ENCODE measurements around the gene PDE4A.

DNA sequence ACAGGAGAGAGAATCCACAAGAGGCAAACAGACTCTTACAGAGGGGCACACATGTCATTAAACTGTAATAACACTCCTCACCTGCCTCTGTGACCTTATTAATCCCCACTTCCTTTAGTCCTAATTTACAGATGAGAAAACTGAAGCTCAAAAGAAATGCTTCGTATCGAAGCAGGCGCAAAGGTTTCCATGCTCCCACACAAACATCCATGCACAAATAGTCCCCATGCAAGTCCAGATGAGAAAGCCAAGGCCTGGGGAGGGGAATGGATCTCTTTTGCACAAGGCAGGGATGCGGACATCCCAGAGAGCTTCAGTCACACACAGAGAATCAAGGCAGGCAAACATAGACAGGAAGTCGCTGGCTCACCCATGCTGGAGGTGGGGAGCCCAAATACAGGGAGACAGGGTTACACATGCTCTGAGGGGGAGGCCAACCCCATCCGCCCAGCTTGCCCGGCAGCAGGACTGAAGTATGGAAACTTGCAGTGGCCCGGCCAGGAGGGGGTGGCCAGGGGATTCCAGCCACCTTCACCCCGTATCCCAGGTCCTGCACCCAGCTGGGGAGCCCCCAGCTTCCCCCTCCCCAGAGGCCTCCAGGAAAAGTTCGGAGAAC is 96.4 kb downstream of the PDE4A start:
- TF ChIP-seq POLR2A (IDR thresholded peaks at IDR 0.05): no peak
- TF ChIP-seq, protein P1, sequence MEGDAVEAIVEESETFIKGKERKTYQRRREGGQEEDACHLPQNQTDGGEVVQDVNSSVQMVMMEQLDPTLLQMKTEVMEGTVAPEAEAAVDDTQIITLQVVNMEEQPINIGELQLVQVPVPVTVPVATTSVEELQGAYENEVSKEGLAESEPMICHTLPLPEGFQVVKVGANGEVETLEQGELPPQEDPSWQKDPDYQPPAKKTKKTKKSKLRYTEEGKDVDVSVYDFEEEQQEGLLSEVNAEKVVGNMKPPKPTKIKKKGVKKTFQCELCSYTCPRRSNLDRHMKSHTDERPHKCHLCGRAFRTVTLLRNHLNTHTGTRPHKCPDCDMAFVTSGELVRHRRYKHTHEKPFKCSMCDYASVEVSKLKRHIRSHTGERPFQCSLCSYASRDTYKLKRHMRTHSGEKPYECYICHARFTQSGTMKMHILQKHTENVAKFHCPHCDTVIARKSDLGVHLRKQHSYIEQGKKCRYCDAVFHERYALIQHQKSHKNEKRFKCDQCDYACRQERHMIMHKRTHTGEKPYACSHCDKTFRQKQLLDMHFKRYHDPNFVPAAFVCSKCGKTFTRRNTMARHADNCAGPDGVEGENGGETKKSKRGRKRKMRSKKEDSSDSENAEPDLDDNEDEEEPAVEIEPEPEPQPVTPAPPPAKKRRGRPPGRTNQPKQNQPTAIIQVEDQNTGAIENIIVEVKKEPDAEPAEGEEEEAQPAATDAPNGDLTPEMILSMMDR (IDR thresholded peaks at IDR 0.05): no peak
